Nephron progenitor cell (in vitro differentiated cells): ENCODE data around the gene CDKAL1.

ENCODE experiments used
- DNase-seq: peaks from one replicate; pipeline ENCODE4 v3.0.0; 2021
- H3K27ac Mint-ChIP-seq: 2 replicates; pipeline ENCODE4 v1.8.0; 2021; ENCODE audit warnings: mild to moderate bottlenecking, moderate library complexity, mixed read lengths
- H3K27me3 Mint-ChIP-seq: 2 replicates; pipeline ENCODE4 v1.8.0; 2021; ENCODE audit warnings: mild to moderate bottlenecking, low read depth, mixed read lengths; ENCODE audit not compliant: poor library complexity
- H3K36me3 Mint-ChIP-seq: 2 replicates; pipeline ENCODE4 v1.8.0; 2021; ENCODE audit warnings: low read depth, mixed read lengths
- H3K4me1 Mint-ChIP-seq: 2 replicates; pipeline ENCODE4 v1.8.0; 2021; ENCODE audit warnings: mixed read lengths
- H3K4me3 Mint-ChIP-seq: 2 replicates; pipeline ENCODE4 v1.8.0; 2021; ENCODE audit warnings: mild to moderate bottlenecking, moderate library complexity, mixed read lengths
- H3K9me3 Mint-ChIP-seq: 2 replicates; pipeline ENCODE4 v1.8.0; 2021; ENCODE audit warnings: mild to moderate bottlenecking, moderate library complexity, mixed read lengths
- TF ChIP-seq, protein P1 (sequence below): fragments of 200-600 bp; sonication (generic); IDR thresholded peaks from 2 replicates; pipeline ENCODE4 v1.5.0; 2021; ENCODE audit warnings: antibody characterized with exemption

CDKAL1 gene

DNA sequence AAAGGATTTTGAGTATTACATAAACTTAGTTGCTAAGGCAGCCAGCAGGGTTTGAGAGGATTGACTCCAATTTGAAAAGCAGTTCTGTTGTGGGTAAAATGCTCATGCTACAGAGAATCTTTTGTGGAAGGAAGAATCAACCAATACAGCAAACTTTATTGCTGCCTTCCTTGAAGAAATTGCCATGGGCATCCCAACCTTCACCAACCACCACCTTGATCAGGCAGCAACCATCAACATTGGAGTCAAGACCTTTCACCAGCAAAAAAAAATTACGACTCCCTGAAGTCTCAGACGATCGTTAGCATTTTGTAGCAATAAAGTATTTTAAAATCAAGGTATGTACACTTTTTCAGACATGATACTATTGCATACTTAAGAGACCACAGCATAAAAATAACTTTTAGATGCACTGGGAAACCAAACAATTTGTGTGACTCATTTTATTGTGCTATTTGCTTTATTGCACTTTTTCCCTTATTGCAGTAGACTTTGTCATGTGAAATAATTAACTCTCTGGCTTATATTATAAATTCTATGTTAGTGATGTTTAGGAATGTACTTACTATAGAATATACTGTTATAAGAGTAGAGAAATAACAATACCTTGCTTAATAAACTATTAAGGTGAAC, 390.8 kb downstream of the CDKAL1 start:
- Mint-ChIP-seq H3K9me3 (no peaks in the 10 kb centered on the region), H3K4me1 (peaks cover 9% of the 10 kb centered on the region), H3K27me3 (no peaks in the 10 kb centered on the region), H3K36me3 (no peaks in the 10 kb centered on the region), H3K27ac (no peak overlapping the region), H3K4me3 (no peak overlapping the region)
- TF ChIP-seq, protein P1, sequence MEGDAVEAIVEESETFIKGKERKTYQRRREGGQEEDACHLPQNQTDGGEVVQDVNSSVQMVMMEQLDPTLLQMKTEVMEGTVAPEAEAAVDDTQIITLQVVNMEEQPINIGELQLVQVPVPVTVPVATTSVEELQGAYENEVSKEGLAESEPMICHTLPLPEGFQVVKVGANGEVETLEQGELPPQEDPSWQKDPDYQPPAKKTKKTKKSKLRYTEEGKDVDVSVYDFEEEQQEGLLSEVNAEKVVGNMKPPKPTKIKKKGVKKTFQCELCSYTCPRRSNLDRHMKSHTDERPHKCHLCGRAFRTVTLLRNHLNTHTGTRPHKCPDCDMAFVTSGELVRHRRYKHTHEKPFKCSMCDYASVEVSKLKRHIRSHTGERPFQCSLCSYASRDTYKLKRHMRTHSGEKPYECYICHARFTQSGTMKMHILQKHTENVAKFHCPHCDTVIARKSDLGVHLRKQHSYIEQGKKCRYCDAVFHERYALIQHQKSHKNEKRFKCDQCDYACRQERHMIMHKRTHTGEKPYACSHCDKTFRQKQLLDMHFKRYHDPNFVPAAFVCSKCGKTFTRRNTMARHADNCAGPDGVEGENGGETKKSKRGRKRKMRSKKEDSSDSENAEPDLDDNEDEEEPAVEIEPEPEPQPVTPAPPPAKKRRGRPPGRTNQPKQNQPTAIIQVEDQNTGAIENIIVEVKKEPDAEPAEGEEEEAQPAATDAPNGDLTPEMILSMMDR, result no peak
- no peak for DNase-seq

DNA sequence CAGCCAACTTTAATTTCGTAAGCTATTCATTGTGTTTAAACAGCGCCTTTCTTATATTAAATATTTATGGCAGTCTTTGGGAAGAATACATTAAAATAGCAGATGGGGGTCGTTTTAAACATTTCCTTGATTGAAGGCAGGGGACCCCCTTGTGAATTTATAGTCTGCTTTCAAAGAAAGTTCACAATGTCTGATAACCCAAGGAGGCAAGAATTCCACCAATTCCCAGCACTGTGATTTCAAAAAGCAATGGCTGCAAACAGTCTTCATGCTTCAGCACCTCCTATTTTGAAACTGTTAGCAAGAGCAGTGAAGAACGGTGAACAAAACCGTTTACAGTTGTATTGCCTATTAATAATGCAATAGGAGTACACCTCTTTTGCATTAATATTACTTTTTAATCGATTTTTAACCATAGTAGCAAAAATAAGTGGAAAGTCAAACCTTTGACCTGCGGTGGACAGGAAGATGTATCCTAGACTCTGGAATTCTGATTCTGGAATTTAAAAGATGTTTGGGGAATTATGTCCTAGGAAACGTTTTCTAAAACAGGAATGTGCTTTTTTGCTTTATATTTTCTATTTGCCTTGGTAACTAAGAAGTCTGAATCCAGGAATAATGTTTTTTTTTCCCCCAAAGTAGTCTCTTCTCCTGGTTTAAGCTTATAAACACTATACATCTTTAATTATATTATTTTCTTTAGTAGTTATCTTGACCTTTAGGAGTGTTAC, 393.0 kb downstream of the CDKAL1 start:
- Mint-ChIP-seq H3K9me3 (no peaks in the 10 kb centered on the region), H3K36me3 (no peaks in the 10 kb centered on the region), H3K4me3 (no peak overlapping the region), H3K27me3 (no peaks in the 10 kb centered on the region), H3K4me1 (peaks cover 9% of the 10 kb centered on the region), H3K27ac (no peak overlapping the region)
- no peak for DNase-seq
- TF ChIP-seq, protein P1, result no peak

DNA sequence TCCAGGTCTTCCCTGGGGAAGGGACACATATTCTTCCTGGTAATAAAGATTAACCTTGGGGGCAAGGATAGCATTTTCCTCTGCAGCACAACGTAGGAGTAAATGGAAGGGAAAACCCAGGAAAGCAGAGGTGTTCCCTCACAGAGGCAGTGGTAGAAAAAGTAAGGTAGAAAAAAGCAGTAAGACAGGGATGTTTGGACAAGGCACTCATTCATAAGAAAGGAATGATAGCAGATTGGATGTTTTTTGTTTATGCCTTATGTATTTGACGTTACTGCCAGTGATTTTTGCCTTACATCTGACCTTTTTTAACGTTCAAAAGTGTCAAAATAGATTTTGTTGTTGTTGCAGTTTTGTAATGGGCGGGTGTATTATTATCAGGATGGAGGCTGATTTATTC, 395.0 kb downstream of the CDKAL1 start:
- H3K27me3 Mint-ChIP-seq, result no peaks in the 10 kb centered on the region
- no peaks in the 10 kb centered on the region for H3K36me3 Mint-ChIP-seq
- TF ChIP-seq, protein P1, result no peak
- H3K4me1 Mint-ChIP-seq, result peaks cover 17% of the 10 kb centered on the region
- H3K27ac Mint-ChIP-seq, result no peak overlapping the region
- no peak for DNase-seq
- no peaks in the 10 kb centered on the region for H3K9me3 Mint-ChIP-seq
- no peak overlapping the region for H3K4me3 Mint-ChIP-seq

DNA sequence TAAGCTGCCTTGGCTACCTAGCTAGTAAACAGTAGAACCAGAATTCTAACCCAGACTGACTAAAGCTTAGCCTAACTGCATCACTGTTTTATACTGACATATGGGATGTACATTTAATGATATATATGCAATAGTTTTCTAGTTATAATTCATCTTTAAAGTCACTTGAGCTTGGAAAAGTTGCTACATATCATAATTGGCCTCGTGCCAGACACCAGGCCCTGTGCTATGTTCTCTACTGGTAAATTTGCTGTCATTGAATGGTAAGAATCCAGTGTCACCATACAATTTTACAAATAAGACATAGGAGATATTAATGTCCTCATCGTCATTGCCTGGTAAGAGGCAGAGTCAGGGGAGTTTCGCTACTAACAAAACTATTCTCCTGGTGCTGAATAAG, 396.8 kb downstream of the CDKAL1 start:
- no peak overlapping the region for H3K27ac Mint-ChIP-seq
- H3K9me3 Mint-ChIP-seq, result peaks cover 4% of the 10 kb centered on the region
- peaks cover 17% of the 10 kb centered on the region for H3K4me1 Mint-ChIP-seq
- TF ChIP-seq, protein P1, result no peak
- DNase-seq, result no peak
- H3K36me3 Mint-ChIP-seq, result peaks cover 5% of the 10 kb centered on the region
- H3K4me3 Mint-ChIP-seq, result no peak overlapping the region
- H3K27me3 Mint-ChIP-seq, result no peaks in the 10 kb centered on the region

DNA sequence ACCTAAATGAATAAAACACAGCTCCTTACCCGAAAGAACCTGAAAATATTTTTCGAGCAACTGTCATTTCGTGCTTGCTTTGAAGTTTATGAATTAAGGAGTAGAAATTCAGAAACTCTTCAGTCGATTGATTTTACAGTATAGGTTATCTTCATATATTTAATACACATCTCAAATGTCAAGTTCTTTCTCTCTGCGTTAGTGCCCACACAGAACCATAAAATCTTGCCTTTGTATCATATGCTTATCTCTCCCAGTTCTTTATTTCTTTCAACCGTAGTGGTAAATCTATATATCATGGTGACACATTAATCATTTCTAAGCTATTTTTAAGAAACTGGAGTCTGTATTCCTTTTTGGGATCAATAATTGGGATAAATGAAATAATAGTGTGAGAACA, 397.5 kb downstream of the CDKAL1 start:
- peaks cover 17% of the 10 kb centered on the region for H3K4me1 Mint-ChIP-seq
- no peak overlapping the region for H3K4me3 Mint-ChIP-seq
- no peaks in the 10 kb centered on the region for H3K27me3 Mint-ChIP-seq
- TF ChIP-seq, protein P1, result no peak
- peaks cover 4% of the 10 kb centered on the region for H3K9me3 Mint-ChIP-seq
- no peak for DNase-seq
- H3K36me3 Mint-ChIP-seq, result peaks cover 5% of the 10 kb centered on the region
- H3K27ac Mint-ChIP-seq, result no peak overlapping the region

DNA sequence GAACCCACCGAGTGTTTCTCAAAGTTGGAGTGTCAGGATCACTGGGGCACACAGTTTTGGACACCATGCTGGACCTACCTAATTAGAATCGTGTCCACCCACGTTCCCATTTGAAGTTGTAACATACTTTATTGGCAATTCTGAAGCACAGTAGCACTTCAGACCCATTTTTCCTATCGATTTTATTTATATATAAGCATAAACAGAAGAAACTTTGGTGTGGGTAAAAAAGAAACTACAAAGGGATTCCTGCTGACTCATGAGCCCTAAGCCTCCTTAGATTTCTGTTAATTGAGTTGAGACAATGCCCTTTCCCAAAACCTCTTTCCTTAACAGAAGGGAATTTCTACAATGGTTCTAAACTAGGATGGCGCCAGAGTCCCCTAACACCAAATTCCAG, 398.0 kb downstream of the CDKAL1 start:
- no peaks in the 10 kb centered on the region for H3K27me3 Mint-ChIP-seq
- peaks cover 6% of the 10 kb centered on the region for H3K36me3 Mint-ChIP-seq
- H3K9me3 Mint-ChIP-seq, result peaks cover 4% of the 10 kb centered on the region
- H3K27ac Mint-ChIP-seq, result no peak overlapping the region
- no peak for DNase-seq
- H3K4me3 Mint-ChIP-seq, result no peak overlapping the region
- H3K4me1 Mint-ChIP-seq, result peaks cover 17% of the 10 kb centered on the region
- TF ChIP-seq, protein P1, result no peak
